H1 (cell line): Measurements from ENCODE around the gene JADE1. TPM values are rescaled to one million over a fixed set of nuclear protein-coding genes. Genes with fewer than 3 reads are reported as not detected.

Source experiments
- CTCF ChIA-PET: fragments of 300-600 bp; sonication (Branson Sonifier 250); formaldehyde crosslinking; loops from one replicate; lab custom pipeline; 2021; ENCODE audit not compliant: partially characterized antibody; lab: Charles Lee
- POLR2A ChIA-PET: fragments of 300-600 bp; sonication (Branson Sonifier 250); formaldehyde crosslinking; loops from one replicate; lab custom pipeline; 2021; ENCODE audit warnings: inconsistent platforms; ENCODE audit not compliant: partially characterized antibody; lab: Charles Lee
- DNase-seq, 2 experiments: peaks; one replicate each; pipeline versions ENCODE4 v3.0.0 to v3.0.0-alpha.2; 2010 to 2022; ENCODE audit warnings: low spot score in 2 of 2, low read depth in 1 of 2, mixed read lengths in 1 of 2
- FAIRE-seq: peaks from 2 replicates; lab custom pipeline; 2011; peaks lifted over from hg19 to GRCh38; lab: Jason Lieb, UNC
- H2AFZ ChIP-seq: 2 replicates; pipeline ENCODE4 v1.8.1; 2012; ENCODE audit warnings: low read length, inconsistent platforms
- H2AK5ac ChIP-seq: 2 replicates; pipeline ENCODE4 v1.6.1; 2013; ENCODE audit warnings: low read depth, low read length
- H2BK120ac ChIP-seq: replicated peaks from 2 replicates; pipeline ENCODE3; 2013; ENCODE audit warnings: low read depth, low read length, inconsistent platforms
- H2BK12ac ChIP-seq: 2 replicates; pipeline ENCODE4 v1.6.1; 2013; ENCODE audit warnings: low read depth, low read length
- H2BK15ac ChIP-seq: 2 replicates; pipeline ENCODE4 v1.6.1; 2013; ENCODE audit warnings: low read length
- H2BK20ac ChIP-seq: 2 replicates; pipeline ENCODE4 v1.6.1; 2013; ENCODE audit warnings: low read length
- H2BK5ac ChIP-seq: 2 replicates; pipeline ENCODE4 v1.6.1; 2013; ENCODE audit warnings: low read depth, low read length
- H3K14ac ChIP-seq: 2 replicates; pipeline ENCODE4 v1.6.1; 2013; ENCODE audit warnings: inconsistent platforms; ENCODE audit not compliant: insufficient read length
- H3K18ac ChIP-seq: 2 replicates; pipeline ENCODE4 v1.6.1; 2013; ENCODE audit warnings: low read length; ENCODE audit errors: extremely low read depth
- H3K23ac ChIP-seq: 2 replicates; pipeline ENCODE4 v1.6.1; 2013; ENCODE audit warnings: inconsistent platforms; ENCODE audit not compliant: insufficient read length
- H3K23me2 ChIP-seq: 2 replicates; pipeline ENCODE4 v1.6.1; 2013; ENCODE audit warnings: low read depth, low read length
- H3K27ac ChIP-seq: 2 replicates; pipeline ENCODE4 v1.6.1; 2011; ENCODE audit warnings: low read depth, low read length, inconsistent platforms
- H3K27me3 ChIP-seq, 4 experiments: replicated peaks in 1 of 4; 1 replicate in 1 of 4; 2 replicates in 3 of 4; pipeline versions ENCODE4 v1.6.1 to v1.8.1; 2011 to 2013; ENCODE audit warnings: low read length in 3 of 4, mild to moderate bottlenecking in 3 of 4, inconsistent platforms in 2 of 4, mixed read lengths in 2 of 4, moderate library complexity in 1 of 4; ENCODE audit not compliant: control insufficient read depth in 3 of 4, insufficient read depth in 3 of 4; ENCODE audit errors: extremely low read depth in 1 of 4
- H3K36me3 ChIP-seq, 4 experiments: 2 replicates each; pipeline versions ENCODE4 v1.6.1 to v1.8.1; 2011 to 2013; ENCODE audit warnings: mild to moderate bottlenecking in 4 of 4, low read length in 3 of 4, moderate library complexity in 2 of 4, control low read depth in 1 of 4, inconsistent platforms in 1 of 4; ENCODE audit not compliant: insufficient read depth in 4 of 4, control insufficient read depth in 2 of 4
- H3K4ac ChIP-seq: replicated peaks from 2 replicates; pipeline ENCODE3; 2013; ENCODE audit warnings: low read length, low read depth, mixed read lengths, inconsistent platforms; ENCODE audit not compliant: insufficient read length
- H3K4me1 ChIP-seq, 4 experiments: replicated peaks in 1 of 4; 1 replicate in 1 of 4; 2 replicates in 3 of 4; pipeline versions ENCODE4 v1.6.1 to v1.8.1; 2011 to 2013; ENCODE audit warnings: low read length in 3 of 4, inconsistent platforms in 2 of 4, mixed read lengths in 1 of 4; ENCODE audit not compliant: insufficient read depth in 4 of 4, control insufficient read depth in 3 of 4
- H3K4me2 ChIP-seq, 2 experiments: 2 replicates each; pipeline versions ENCODE4 v1.6.1 to v1.8.1; 2011 to 2013; ENCODE audit warnings: low read depth in 2 of 2, low read length in 2 of 2, control low read depth in 1 of 2, inconsistent platforms in 1 of 2, mild to moderate bottlenecking in 1 of 2; ENCODE audit not compliant: insufficient read depth in 1 of 2
- H3K4me3 ChIP-seq, 4 experiments: fragments of 200-600, 300-600 bp in 1 of 4; sonication (generic), shearing (Covaris generic), sonication (Bioruptor Twin) in 1 of 4; 2 replicates each; pipeline versions ENCODE4 v1.5.1 to v1.8.1; 2011 to 2016; ENCODE audit warnings: low read length in 4 of 4, low read depth in 3 of 4, control low read depth in 2 of 4, inconsistent platforms in 2 of 4, mild to moderate bottlenecking in 2 of 4, mixed read lengths in 1 of 4, moderate library complexity in 1 of 4; ENCODE audit not compliant: insufficient read depth in 2 of 4; ENCODE audit errors: extremely low read depth in 1 of 4
- H3K56ac ChIP-seq: replicated peaks from 2 replicates; pipeline ENCODE3; 2013; ENCODE audit warnings: low read depth, mild to moderate bottlenecking, mixed read lengths, low read length, inconsistent platforms; ENCODE audit not compliant: insufficient read length
- H3K79me1 ChIP-seq: 2 replicates; pipeline ENCODE4 v1.6.1; 2013; ENCODE audit warnings: low read depth, low read length, control low read depth
- H3K79me2 ChIP-seq, 2 experiments: 2 replicates each; pipeline versions ENCODE4 v1.6.1 to v1.8.1; 2012 to 2013; ENCODE audit warnings: low read length in 2 of 2, mild to moderate bottlenecking in 2 of 2, inconsistent platforms in 1 of 2; ENCODE audit not compliant: insufficient read depth in 2 of 2, control insufficient read depth in 1 of 2
- H3K9ac ChIP-seq, 4 experiments: replicated peaks in 1 of 4; 1 replicate in 1 of 4; 2 replicates in 3 of 4; pipeline versions ENCODE4 v1.6.1 to v1.8.1; 2011 to 2013; ENCODE audit warnings: low read depth in 3 of 4, low read length in 3 of 4, control low read depth in 2 of 4, mild to moderate bottlenecking in 2 of 4, moderate library complexity in 2 of 4, inconsistent platforms in 1 of 4; ENCODE audit errors: extremely low read depth in 1 of 4
- H3K9me3 ChIP-seq, 2 experiments: 2 replicates each; pipeline versions ENCODE4 v1.6.1 to v1.8.1; 2012 to 2013; ENCODE audit warnings: mild to moderate bottlenecking in 2 of 2, moderate library complexity in 2 of 2, control low read depth in 1 of 2, inconsistent platforms in 1 of 2, low read depth in 1 of 2, low read length in 1 of 2, mixed read lengths in 1 of 2; ENCODE audit not compliant: insufficient read depth in 2 of 2
- H4K20me1 ChIP-seq, 2 experiments: replicated peaks in 1 of 2; 2 replicates each; pipeline versions ENCODE3 to v1.8.1; 2011 to 2013; ENCODE audit warnings: inconsistent platforms in 2 of 2, low read length in 2 of 2, mild to moderate bottlenecking in 1 of 2; ENCODE audit not compliant: insufficient read depth in 2 of 2, control insufficient read depth in 1 of 2
- H4K5ac ChIP-seq: 2 replicates; pipeline ENCODE4 v1.6.1; 2013; ENCODE audit warnings: low read length, low read depth, mixed read lengths, inconsistent platforms; ENCODE audit not compliant: insufficient read length
- H4K8ac ChIP-seq: 2 replicates; pipeline ENCODE4 v1.8.0; 2013; ENCODE audit warnings: mild to moderate bottlenecking, moderate library complexity, low read length, inconsistent platforms; ENCODE audit not compliant: insufficient read depth; ENCODE audit errors: extremely low read depth
- H4K91ac ChIP-seq: replicated peaks from 2 replicates; pipeline ENCODE3; 2013; ENCODE audit warnings: low read length, mixed read lengths, inconsistent platforms; ENCODE audit not compliant: insufficient read length
- CHD1 ChIP-seq: IDR thresholded peaks from 2 replicates; pipeline ENCODE4 v1.6.1; 2012; ENCODE audit warnings: low read depth, low read length, improper control_type of control experiment
- CHD2 ChIP-seq: IDR thresholded peaks from 2 replicates; pipeline ENCODE4 v1.6.1; 2012; ENCODE audit warnings: low read length, improper control_type of control experiment
- CTBP2 ChIP-seq: IDR thresholded peaks from 2 replicates; pipeline ENCODE4 v1.7.0; 2011; ENCODE audit warnings: borderline replicate concordance, mild to moderate bottlenecking, moderate library complexity, mixed read lengths, low read length; ENCODE audit not compliant: insufficient read depth, insufficient read length
- E2F6 ChIP-seq: IDR thresholded peaks from 2 replicates; pipeline ENCODE4 v1.6.1; 2012; ENCODE audit warnings: inconsistent platforms
- HDAC6 ChIP-seq: IDR thresholded peaks from one replicate; pipeline ENCODE4 v1.7.1; 2012; ENCODE audit warnings: low read depth, mild to moderate bottlenecking, inconsistent platforms, low read length, moderate library complexity
- RFX5 ChIP-seq: IDR thresholded peaks from 2 replicates; pipeline ENCODE4 v1.6.1; 2011; ENCODE audit warnings: low read depth, low read length, improper control_type of control experiment, borderline replicate concordance
- RXRA ChIP-seq: IDR thresholded peaks from 2 replicates; pipeline ENCODE4 v1.6.1; 2011; ENCODE audit warnings: low read depth, mild to moderate bottlenecking, low read length, moderate library complexity; ENCODE audit not compliant: insufficient read depth
- SIN3A ChIP-seq, 2 experiments: IDR thresholded peaks in 1 of 2; conservative IDR thresholded peaks in 1 of 2; 2 replicates each; pipeline ENCODE4 v1.6.1; 2011 to 2012; ENCODE audit warnings: low read length in 2 of 2, improper control_type of control experiment in 1 of 2, low read depth in 1 of 2, mild to moderate bottlenecking in 1 of 2
- WGBS, 2 experiments: shearing (Covaris generic) in 1 of 2; methylation state at CpG; one replicate each; pipeline versions ENCODE4 v1.1.6 to v1.1.7; 2013 to 2015; ENCODE audit warnings: low lambda C conversion rate in 2 of 2, mixed read lengths in 2 of 2, inconsistent platforms in 1 of 2, low coverage in 1 of 2, missing lambda C conversion rate in 1 of 2; ENCODE audit not compliant: insufficient replicate concordance in 2 of 2, insufficient coverage in 1 of 2, insufficient read length in 1 of 2; ENCODE audit errors: extremely low coverage in 1 of 2, missing lambda C conversion rate in 1 of 2; 5-methylcytosine and 5-hydroxymethylcytosine counted together
- polyA plus RNA-seq, 7 experiments: library from polyadenylated mRNA; depleted of rRNA in 3 of 7; stranded (reverse) in 5 of 7; unstranded in 2 of 7; fragments of >200 nt in 5 of 7; fragments of 200-250 nt in 2 of 7; gene quantifications; 1 replicate in 5 of 7; 2 replicates in 1 of 7; 4 replicates in 1 of 7; pipeline versions ENCODE4 v1.2.1 to v1.2.3, GENCODE V29; 2011 to 2013; ENCODE audit warnings: missing spikeins in 2 of 7, mixed read lengths in 2 of 7
- total RNA-seq: library from RNA; stranded (reverse); fragmentation: NEBNext Ultra II Directional; extraction: Animal tissue kit (Norgen Biotek cat#: 25700); gene quantifications from 2 replicates; pipeline ENCODE4 v1.2.1, GENCODE V29; 2021

JADE1 gene
- total and polyA plus RNA-seq, 2 of the 8 experiments (the other 6 are each of a cell fraction or from before 2014, with no cell fraction given), result 37.7 to 213 TPM

- no peak for FAIRE-seq
- CTCF ChIA-PET, result interaction anchor here (1.3 to 1.4 kb wide), 2 partner anchors 14 to 340 kb away, joined by 3 to 6 read pairs; no protein-coding TSS in a partner anchor
These were observed 12.6 kb upstream of the JADE1 start for GRCh38 chr4:128796934-128797333.

More at GRCh38 chr4:128796934-128797333, 12.6 kb upstream of the JADE1 start:
- Histone ChIP-seq H2AFZ (no peak overlapping the region), H3K9me3 (no peaks in the 10 kb centered on the region), H3K4me3 (no peak overlapping the region), H2AK5ac (no peak overlapping the region), H3K4me1 (peaks cover 4 to 13% (median 11%) of the 10 kb centered on the region in 4 experiments; a peak in 6 of 7 replicates), H3K56ac (no peak overlapping the region), H3K18ac (no peak overlapping the region), H4K8ac (no peak overlapping the region), H4K5ac (no peak overlapping the region), H2BK120ac (no peak overlapping the region), H3K23ac (no peak overlapping the region), H2BK12ac (no peak overlapping the region), H3K79me2 (no peaks in the 10 kb centered on the region), H3K27ac (no peak overlapping the region), H3K4ac (no peak overlapping the region), H3K36me3 (no peaks in the 10 kb centered on the region), H3K23me2 (no peaks in the 10 kb centered on the region), H2BK20ac (no peak overlapping the region), H3K4me2 (no peak overlapping the region), H3K79me1 (no peaks in the 10 kb centered on the region), H3K27me3 (no peaks in the 10 kb centered on the region), H3K9ac (no peak overlapping the region), H2BK15ac (no peak overlapping the region), H3K14ac (no peak overlapping the region), H4K20me1 (no peaks in the 10 kb centered on the region), H2BK5ac (no peak overlapping the region), H4K91ac (no peak overlapping the region)
- DNase-seq, result no peak
- no peak for TF ChIP-seq CTBP2
- no peak for TF ChIP-seq HDAC6
- TF ChIP-seq SIN3A (conservative IDR thresholded peaks at IDR 0.05 in 1 of 2, IDR thresholded peaks at IDR 0.05 in 1 of 2; ENCODE audit: low read depth in 1 of 2, low read length in 2 of 2), result no peak
- TF ChIP-seq CHD1, result no peak
- no peak for TF ChIP-seq RFX5
- no peak for TF ChIP-seq E2F6
- no peak for TF ChIP-seq CHD2
- no peak for TF ChIP-seq RXRA
- POLR2A ChIA-PET, result interaction anchor here (2.5 kb wide), 1 partner anchor 15 kb away, joined by 6 read pairs; no protein-coding TSS in a partner anchor
- WGBS, 2 experiments, result 84% methylated on average over 3 of the region's 3 CpGs; no CpG with 5 or more reads in 1 of the 2 experiments
